BJ (cell line): ENCODE results near the gene ADSS1. TPM values are rescaled to one million over a fixed set of nuclear protein-coding genes. Genes with fewer than 3 reads are reported as not detected.

Experiments
- CTCF ChIA-PET: fragments of 350-600 bp; formaldehyde crosslinking; extraction: SDS; loops from one replicate; lab custom pipeline; 2021; ENCODE audit warnings: antibody characterized with exemption, inconsistent platforms; lab: Yijun Ruan, JAX
- POLR2A ChIA-PET: fragments of 300-600 bp; sonication (Branson Sonifier 250); formaldehyde crosslinking; extraction: SDS; loops from one replicate; lab custom pipeline; 2021; ENCODE audit warnings: antibody characterized with exemption; lab: Charles Lee
- DNase-seq: peaks from one replicate; pipeline ENCODE4 v3.0.0-alpha.2; 2011; ENCODE audit warnings: low read depth
- H3K27me3 ChIP-seq: 2 replicates; pipeline ENCODE4 v1.6.0; 2011; ENCODE audit warnings: low read length; ENCODE audit not compliant: control insufficient read depth, insufficient read depth
- H3K36me3 ChIP-seq: 2 replicates; pipeline ENCODE4 v1.5.1; 2011; ENCODE audit warnings: low read length; ENCODE audit not compliant: control insufficient read depth, insufficient read depth
- H3K4me3 ChIP-seq: 2 replicates; pipeline ENCODE4 v1.5.1; 2011; ENCODE audit warnings: low read depth, mild to moderate bottlenecking, control low read depth, low read length
- polyA plus RNA-seq: library from polyadenylated mRNA; depleted of rRNA; stranded (reverse); fragments of >200 nt; gene quantifications from 2 replicates; pipeline ENCODE4 v1.2.3, GENCODE V29; 2011
- TF ChIP-seq, protein P1 (sequence below): IDR thresholded peaks from 2 replicates; pipeline ENCODE4 v1.5.1; 2011; ENCODE audit warnings: low read depth, mild to moderate bottlenecking, control low read depth, inconsistent platforms, low read length, moderate library complexity; ENCODE audit not compliant: insufficient read depth

The ADSS1 gene
- polyA plus RNA-seq, 1 experiment, result 4.5 TPM

GRCh38 chr14:104734051-104734587 is 10.1 kb downstream of the ADSS1 start:
- CTCF ChIA-PET, result interaction anchor here (0.9 to 6.1 kb wide), 3 partner anchors 9 to 35 kb away, joined by 5 to 40 read pairs (median 10); partner anchors contain the start of genes ADSS1 and SIVA1

DNA sequence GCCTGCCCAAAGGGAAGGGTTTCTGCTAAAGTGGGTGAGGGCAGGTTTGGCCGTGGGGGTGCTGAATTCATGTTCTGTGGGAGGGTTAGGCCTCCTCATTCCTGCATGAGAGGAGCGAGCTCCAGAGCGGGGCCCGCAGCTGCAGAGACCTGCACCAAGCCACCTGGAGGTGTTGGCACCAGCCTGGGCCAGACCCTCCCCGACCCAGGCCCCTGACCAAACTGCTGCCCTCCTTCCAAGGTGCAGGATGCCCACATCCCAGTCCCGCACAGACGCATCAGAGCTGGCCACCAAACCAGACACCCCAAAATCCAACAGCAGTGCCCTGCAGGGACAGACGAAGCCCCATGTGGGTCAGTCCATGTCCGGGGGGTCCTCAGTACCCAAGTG is 10.6 kb downstream of the ADSS1 start:
- H3K27me3 ChIP-seq, result no peaks in the 10 kb centered on the region
- no peak overlapping the region for H3K4me3 ChIP-seq
- ChIA-PET POLR2A (no interaction called here), CTCF (interaction anchor here (0.6 to 6.1 kb wide), 5 partner anchors 9 to 34 kb away, joined by 3 to 40 read pairs (median 5); partner anchors contain the start of genes ADSS1 and SIVA1)
- no peaks in the 10 kb centered on the region for H3K36me3 ChIP-seq
- TF ChIP-seq, protein P1, sequence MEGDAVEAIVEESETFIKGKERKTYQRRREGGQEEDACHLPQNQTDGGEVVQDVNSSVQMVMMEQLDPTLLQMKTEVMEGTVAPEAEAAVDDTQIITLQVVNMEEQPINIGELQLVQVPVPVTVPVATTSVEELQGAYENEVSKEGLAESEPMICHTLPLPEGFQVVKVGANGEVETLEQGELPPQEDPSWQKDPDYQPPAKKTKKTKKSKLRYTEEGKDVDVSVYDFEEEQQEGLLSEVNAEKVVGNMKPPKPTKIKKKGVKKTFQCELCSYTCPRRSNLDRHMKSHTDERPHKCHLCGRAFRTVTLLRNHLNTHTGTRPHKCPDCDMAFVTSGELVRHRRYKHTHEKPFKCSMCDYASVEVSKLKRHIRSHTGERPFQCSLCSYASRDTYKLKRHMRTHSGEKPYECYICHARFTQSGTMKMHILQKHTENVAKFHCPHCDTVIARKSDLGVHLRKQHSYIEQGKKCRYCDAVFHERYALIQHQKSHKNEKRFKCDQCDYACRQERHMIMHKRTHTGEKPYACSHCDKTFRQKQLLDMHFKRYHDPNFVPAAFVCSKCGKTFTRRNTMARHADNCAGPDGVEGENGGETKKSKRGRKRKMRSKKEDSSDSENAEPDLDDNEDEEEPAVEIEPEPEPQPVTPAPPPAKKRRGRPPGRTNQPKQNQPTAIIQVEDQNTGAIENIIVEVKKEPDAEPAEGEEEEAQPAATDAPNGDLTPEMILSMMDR, result no peak
- no peak for DNase-seq

More at GRCh38 chr14:104734051-104734587, 10.1 kb downstream of the ADSS1 start:
- POLR2A ChIA-PET, result no interaction called here
- TF ChIP-seq, protein P1, result no peak
- Histone ChIP-seq H3K27me3 (no peaks in the 10 kb centered on the region), H3K36me3 (no peaks in the 10 kb centered on the region), H3K4me3 (no peak overlapping the region)
- DNase-seq, result no peak

DNA sequence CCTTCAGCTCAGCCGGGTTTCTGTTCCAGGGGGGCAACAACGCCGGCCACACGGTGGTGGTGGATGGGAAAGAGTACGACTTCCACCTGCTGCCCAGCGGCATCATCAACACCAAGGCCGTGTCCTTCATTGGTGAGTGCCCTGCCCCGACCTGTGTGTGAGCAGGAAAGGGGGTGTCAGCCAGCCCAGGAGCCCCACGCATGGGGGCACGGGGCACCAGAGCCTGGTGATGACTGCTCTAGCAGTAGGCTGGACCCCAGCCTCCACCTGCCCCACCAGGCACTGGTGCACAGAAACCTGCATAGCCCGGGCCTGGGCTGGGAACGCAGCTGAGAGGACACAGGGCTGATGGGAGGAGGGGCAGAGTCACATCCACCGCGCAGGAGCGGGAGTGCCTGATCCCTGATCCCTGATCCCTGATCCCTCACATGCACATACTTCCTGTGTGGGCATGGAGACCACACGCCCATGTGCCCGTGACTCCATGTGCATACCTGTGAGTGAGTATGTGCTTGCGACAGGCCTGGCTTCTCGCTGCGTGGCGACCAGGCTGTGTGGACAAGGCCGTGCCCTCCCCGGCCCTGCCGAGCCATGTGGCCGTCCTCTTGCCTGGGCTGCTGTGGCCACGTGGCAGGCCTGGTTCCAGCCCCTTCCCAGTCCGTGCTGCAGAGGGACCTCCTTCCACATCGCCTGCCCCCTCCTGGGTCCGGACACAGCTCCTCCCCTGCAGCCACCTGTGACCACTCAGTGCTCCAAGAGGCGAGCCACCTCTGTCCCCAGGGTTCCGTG is 11.2 kb downstream of the ADSS1 start:
- Histone ChIP-seq H3K27me3 (no peaks in the 10 kb centered on the region), H3K4me3 (no peak overlapping the region), H3K36me3 (no peaks in the 10 kb centered on the region)
- CTCF ChIA-PET, result interaction anchor here (0.6 to 6.1 kb wide), 5 partner anchors 10 to 33 kb away, joined by 3 to 40 read pairs (median 10); partner anchors contain the start of gene ADSS1
- TF ChIP-seq, protein P1, result no peak
- DNase-seq, result no peak
- POLR2A ChIA-PET, result interaction anchor here (0.5 kb wide), 1 partner anchor 1143 kb away, joined by 8 read pairs; no protein-coding TSS in a partner anchor

DNA sequence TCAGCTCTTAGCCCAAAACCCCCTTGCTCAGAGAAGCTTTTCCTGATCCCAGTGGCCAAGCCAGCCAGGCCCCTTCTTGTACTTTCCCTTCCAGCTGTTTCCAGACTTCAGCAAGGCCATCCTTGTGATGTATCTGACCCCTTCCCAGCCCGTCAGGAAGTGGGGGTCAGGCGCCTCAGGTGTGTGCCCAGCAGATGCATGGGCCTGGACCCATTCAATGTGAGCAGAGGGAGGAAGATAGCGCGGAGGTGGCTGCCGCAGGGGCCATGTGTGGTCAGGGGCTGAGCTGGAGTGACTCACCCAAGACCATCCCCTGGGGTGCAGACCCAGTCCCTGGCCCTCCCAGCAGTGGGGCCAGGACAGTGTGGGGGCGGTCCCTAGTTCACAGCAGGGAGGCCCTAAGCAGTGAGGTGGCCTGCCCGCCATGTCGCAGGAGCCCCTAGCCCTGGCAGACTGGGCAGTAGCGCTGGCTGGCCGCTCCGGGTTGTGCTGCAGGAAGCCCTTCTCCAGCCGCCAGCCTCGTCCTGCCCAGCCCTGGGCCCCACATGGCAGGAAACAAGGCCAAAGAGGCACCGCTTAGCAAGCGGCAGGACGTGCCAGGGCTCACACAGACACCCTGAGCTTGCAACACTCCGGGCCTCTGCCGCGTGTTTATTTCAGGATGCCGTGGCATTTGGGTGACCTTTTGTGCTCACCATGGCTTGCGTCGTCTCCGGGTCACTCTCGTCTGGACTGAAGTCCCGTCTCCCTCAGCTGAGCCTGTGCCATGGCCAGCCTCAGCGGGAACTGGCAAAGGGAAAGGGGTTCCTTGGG is 12.0 kb downstream of the ADSS1 start:
- Histone ChIP-seq H3K27me3 (no peaks in the 10 kb centered on the region), H3K4me3 (no peak overlapping the region), H3K36me3 (no peaks in the 10 kb centered on the region)
- peak; percentile 29 for DNase-seq
- ChIA-PET CTCF (interaction anchor here (0.6 to 6.1 kb wide), 7 partner anchors 10 to 143 kb away, joined by 3 to 40 read pairs (median 4); partner anchors contain the start of gene ADSS1), POLR2A (interaction anchor here (0.5 to 0.6 kb wide), 3 partner anchors 11 to 1143 kb away, joined by 3 to 8 read pairs (median 4); no protein-coding TSS in a partner anchor)
- TF ChIP-seq, protein P1, result no peak
